Urinary bladder (tissue), 4 donors: Measurements from ENCODE around the gene DSTN. TPM values are rescaled to one million over a fixed set of nuclear protein-coding genes. Genes with fewer than 3 reads are reported as not detected.
A peak's percentile ranks its signal among the peaks of the same experiment; 100 is the strongest.

Source experiments
- DNase-seq: peaks from one replicate; pipeline ENCODE4 v3.0.0-alpha.2; 2015; ENCODE audit errors: extremely low spot score
- H3K27ac ChIP-seq: one replicate; pipeline ENCODE4 v1.5.1; 2013; ENCODE audit warnings: low read depth, mild to moderate bottlenecking, moderate library complexity
- H3K36me3 ChIP-seq: one replicate; pipeline ENCODE4 v1.6.1; 2013; ENCODE audit warnings: mild to moderate bottlenecking, moderate library complexity; ENCODE audit not compliant: insufficient read depth
- H3K4me1 ChIP-seq: one replicate; pipeline ENCODE4 v1.6.1; 2013; ENCODE audit warnings: mild to moderate bottlenecking, moderate library complexity; ENCODE audit not compliant: insufficient read depth
- H3K4me3 ChIP-seq: one replicate; pipeline ENCODE4 v1.5.1; 2013; ENCODE audit warnings: low read depth, low read length
- WGBS: extraction: QIAGEN DNeasy Blood & Tissue Kit; methylation state at CpG from one replicate; pipeline ENCODE4 v1.1.7; 2013; 5-methylcytosine and 5-hydroxymethylcytosine counted together
- polyA plus RNA-seq: library from polyadenylated mRNA; stranded (reverse); fragments of 200-250 nt; gene quantifications from one replicate; pipeline ENCODE4 v1.2.3, GENCODE V29; 2013
- total RNA-seq: library from RNA; depleted of rRNA; stranded (reverse); fragments of >200 nt; gene quantifications from one replicate; pipeline ENCODE4 v1.2.3, GENCODE V29; 2014
- donor health status: healthy with polysubstance abuse.
- donor health status: healthy.

Gene DSTN
- total and polyA plus RNA-seq, 2 donors = 589 to 2,115 TPM

DNA sequence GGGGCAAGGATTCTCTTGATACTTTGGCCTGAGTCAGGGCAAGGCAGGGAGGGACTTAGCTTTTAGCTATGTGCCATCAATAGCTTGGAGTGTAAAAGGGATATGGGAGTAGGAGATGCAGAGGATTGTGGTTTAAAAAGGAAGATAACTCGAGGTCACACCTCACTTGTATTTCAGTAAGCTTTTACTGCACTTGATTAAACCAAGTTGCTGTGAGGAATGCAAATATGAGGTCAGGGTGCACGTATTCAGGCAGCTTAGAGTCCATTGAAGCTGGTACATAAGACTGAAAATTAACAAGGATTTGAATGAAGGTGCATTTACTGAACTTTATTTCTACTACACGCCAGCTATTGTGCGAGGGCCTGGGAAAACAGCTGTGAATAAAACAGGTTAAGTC, 32.1 kb downstream of the DSTN start:
- no peak for DNase-seq
- WGBS = 50% methylated on average over 4 of the region's 4 CpGs
- no peak overlapping the region for H3K4me3 ChIP-seq
- H3K4me1 ChIP-seq = peaks cover 2% of the 10 kb centered on the region
- H3K36me3 ChIP-seq = peaks cover 2% of the 10 kb centered on the region
- H3K27ac ChIP-seq = no peak overlapping the region

DNA sequence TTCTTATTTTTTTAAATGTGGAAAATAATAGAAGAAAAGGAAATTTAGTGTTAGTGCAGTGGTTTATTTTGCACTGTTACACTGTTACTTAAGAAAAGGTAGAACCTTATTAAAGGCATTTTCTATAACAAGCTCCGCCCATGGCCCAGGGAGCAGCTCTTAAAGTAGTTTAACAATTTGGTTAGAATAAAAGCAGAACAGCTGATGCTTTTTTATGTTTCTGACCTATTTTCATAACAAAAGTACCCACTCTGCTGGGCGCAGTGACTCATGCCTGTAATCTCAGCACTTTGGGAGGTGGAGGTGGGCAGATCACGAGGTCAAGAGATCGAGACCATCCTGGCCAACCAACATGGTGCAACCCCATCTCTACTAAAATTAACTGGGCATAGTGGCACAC, 32.6 kb downstream of the DSTN start:
- no peak overlapping the region for H3K27ac ChIP-seq
- H3K4me1 ChIP-seq = peaks cover 2% of the 10 kb centered on the region
- no peak for DNase-seq

DNA sequence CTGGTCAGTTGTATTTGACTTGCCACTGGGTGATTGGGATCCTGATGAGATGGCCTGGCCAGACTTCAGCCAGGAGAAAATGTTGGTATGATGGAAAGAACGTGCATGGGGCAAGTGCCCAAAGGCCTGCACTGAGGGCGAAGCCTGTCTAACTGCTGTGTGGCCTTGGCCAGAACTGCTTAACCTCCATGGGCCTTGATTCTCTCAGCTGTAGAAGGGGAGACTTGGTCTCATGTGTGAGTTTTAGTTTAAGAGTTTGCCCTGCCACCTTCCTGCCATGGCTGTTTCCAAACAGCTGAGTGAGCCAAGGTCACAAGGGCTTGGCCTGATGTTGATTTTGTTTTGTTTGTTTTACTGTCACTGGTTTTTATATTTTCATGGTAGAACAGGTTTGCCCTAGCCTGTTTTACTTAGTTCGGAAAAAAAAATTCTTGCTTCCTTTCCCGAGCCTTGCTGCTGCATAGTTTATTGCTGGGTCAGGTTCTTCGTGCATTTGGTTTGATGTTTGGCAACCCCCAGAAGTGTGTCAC, 35.3 kb downstream of the DSTN start:
- DNase-seq = peak; percentile 37
- Histone ChIP-seq H3K27ac (no peak overlapping the region), H3K4me1 (peaks cover 2% of the 10 kb centered on the region), H3K4me3 (no peak overlapping the region), H3K36me3 (peaks cover 2% of the 10 kb centered on the region)
- 52% methylated on average over 5 of the region's 5 CpGs for WGBS

More for the DNA sequence above, 32.6 kb downstream of the DSTN start:
- Histone ChIP-seq H3K36me3 (peaks cover 2% of the 10 kb centered on the region), H3K4me3 (no peak overlapping the region)
- WGBS = 79% methylated on average over 4 of the region's 4 CpGs

GRCh38 chr20:17606001-17606400, 36.1 kb downstream of the DSTN start:
- Histone ChIP-seq H3K4me3 (no peak overlapping the region), H3K4me1 (peaks cover 3% of the 10 kb centered on the region), H3K27ac (no peak overlapping the region), H3K36me3 (peaks cover 2% of the 10 kb centered on the region)
- WGBS = 64% methylated on average over 2 of the region's 2 CpGs
- DNase-seq = no peak

GRCh38 chr20:17608701-17609497, 39.0 kb downstream of the DSTN start:
- H3K4me3 ChIP-seq = no peak overlapping the region
- peaks cover 5% of the 10 kb centered on the region for H3K4me1 ChIP-seq
- H3K27ac ChIP-seq = no peak overlapping the region
- WGBS = 66% methylated on average over 3 of the region's 3 CpGs
- no peak for DNase-seq
- no peaks in the 10 kb centered on the region for H3K36me3 ChIP-seq

DNA sequence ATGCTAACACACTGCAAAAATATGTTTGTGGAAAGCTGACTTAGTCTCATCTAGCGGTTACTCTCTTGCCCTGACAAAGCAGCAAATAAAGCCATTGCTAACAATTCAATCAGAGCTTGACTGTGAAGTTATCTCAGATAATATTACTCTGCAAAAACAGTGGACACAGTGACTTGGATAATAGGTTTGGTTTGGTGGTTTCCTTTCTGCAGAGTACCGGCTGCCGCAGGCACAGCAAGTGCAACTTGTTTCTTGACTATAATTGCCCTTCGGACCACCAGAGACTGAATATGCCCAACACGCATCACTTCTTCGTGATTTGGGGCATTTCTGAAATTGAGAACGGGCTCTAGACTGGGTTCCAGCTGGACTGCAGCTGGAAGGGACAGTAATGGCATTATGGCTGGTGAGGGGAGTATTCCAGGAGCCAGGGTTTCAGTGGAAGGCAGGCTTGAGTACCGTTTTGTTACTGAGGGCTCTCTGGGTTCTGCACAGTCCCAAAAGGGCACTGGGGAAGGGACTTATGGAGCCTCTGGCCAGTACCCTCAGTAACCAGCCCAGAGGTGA, 40.0 kb downstream of the DSTN start:
- Histone ChIP-seq H3K4me3 (no peak overlapping the region), H3K4me1 (peaks cover 4% of the 10 kb centered on the region), H3K36me3 (no peaks in the 10 kb centered on the region), H3K27ac (peak overlapping the region; percentile 28)
- no peak for DNase-seq
- WGBS = 77% methylated on average over 8 of the region's 8 CpGs

- Histone ChIP-seq H3K27ac (peak overlapping the region; percentile 69), H3K36me3 (no peaks in the 10 kb centered on the region), H3K4me3 (no peak overlapping the region), H3K4me1 (peaks cover 4% of the 10 kb centered on the region)
- DNase-seq = no peak
- 52% methylated on average over 19 of the region's 19 CpGs for WGBS
These were observed 40.9 kb downstream of the DSTN start for GRCh38 chr20:17610566-17611289.

GRCh38 chr20:17611290-17611539, 41.3 kb downstream of the DSTN start:
- peaks cover 4% of the 10 kb centered on the region for H3K4me1 ChIP-seq
- H3K36me3 ChIP-seq = no peaks in the 10 kb centered on the region
- DNase-seq = no peak
- WGBS = 44% methylated on average over 6 of the region's 6 CpGs
- H3K27ac ChIP-seq = peak overlapping the region; percentile 53
- no peak overlapping the region for H3K4me3 ChIP-seq

- H3K27ac ChIP-seq = peak overlapping the region; percentile 4
- peaks cover 4% of the 10 kb centered on the region for H3K4me1 ChIP-seq
- WGBS = 58% methylated on average over 26 of the region's 26 CpGs
- no peak overlapping the region for H3K4me3 ChIP-seq
- H3K36me3 ChIP-seq = no peaks in the 10 kb centered on the region
- DNase-seq = no peak
These were observed 41.8 kb downstream of the DSTN start for GRCh38 chr20:17611540-17612286.

DNA sequence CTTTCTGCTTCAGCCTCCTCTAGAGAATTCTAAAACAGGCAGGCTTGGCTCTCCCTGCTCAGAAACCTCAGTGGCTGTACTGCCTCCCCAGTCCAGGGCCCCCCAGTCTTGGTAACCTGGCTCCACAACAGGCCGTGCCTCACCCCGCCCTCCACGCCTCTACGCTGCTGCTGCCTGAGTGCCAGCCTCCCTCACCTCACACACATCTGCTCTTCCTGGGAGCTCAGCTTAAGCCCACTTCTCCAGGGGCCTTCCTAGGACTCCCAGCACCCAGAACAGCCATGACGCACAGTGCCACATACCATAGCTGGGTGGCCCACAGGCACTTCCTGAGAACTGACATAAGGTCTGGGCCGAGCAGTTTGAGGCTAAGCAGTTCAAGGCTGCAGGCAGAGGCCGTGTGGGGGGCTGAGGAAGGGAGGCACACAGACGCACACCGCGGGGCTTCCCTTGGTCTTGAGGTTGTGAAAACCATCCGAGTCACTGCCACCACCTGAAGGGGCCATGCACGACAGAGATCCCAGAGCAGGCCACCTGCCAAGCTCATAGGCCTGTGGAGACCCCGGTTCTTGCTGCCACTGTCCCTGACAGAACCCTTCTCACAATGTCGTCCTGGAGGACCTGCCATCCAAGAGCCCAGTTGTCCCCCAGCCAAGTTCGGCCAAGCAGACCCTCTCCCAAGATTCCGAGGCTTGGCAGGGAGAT, 42.6 kb downstream of the DSTN start:
- H3K36me3 ChIP-seq = no peaks in the 10 kb centered on the region
- H3K4me3 ChIP-seq = no peak overlapping the region
- H3K4me1 ChIP-seq = peaks cover 4% of the 10 kb centered on the region
- WGBS = 36% methylated on average over 16 of the region's 16 CpGs
- H3K27ac ChIP-seq = no peak overlapping the region
- no peak for DNase-seq

- H3K4me3 ChIP-seq = no peak overlapping the region
- H3K36me3 ChIP-seq = no peaks in the 10 kb centered on the region
- H3K27ac ChIP-seq = no peak overlapping the region
- WGBS = 66% methylated on average over 7 of the region's 7 CpGs
- DNase-seq = no peak
- peaks cover 4% of the 10 kb centered on the region for H3K4me1 ChIP-seq
These were observed 43.1 kb downstream of the DSTN start for GRCh38 chr20:17612992-17613327.

GRCh38 chr20:17613328-17614175, 43.7 kb downstream of the DSTN start:
- 68% methylated on average over 40 of the region's 40 CpGs for WGBS
- Histone ChIP-seq H3K27ac (no peak overlapping the region), H3K36me3 (no peaks in the 10 kb centered on the region), H3K4me3 (no peak overlapping the region), H3K4me1 (peaks cover 4% of the 10 kb centered on the region)
- DNase-seq = no peak
